Lower leg skin (tissue), 4 donors: ENCODE data around the gene KIAA0825. TPM values are rescaled to one million over a fixed set of nuclear protein-coding genes. Genes with fewer than 3 reads are reported as not detected.

Experiments
- DNase-seq, 2 donors: peaks; one replicate each; pipeline ENCODE4 v3.0.0-alpha.2; 2019; ENCODE audit warnings: low spot score in 2 of 2
- H3K4me3 ChIP-seq: fragments of 200-600 bp; sonication (generic); 2 replicates; pipeline ENCODE4 v1.5.1; 2017; ENCODE audit warnings: mild to moderate bottlenecking, low read depth; ENCODE audit not compliant: poor library complexity, severe bottlenecking
- POLR2A ChIP-seq, 2 donors: fragments of 450-650 bp; IDR thresholded peaks; one replicate each; pipeline ENCODE4 v1.6.1; 2016 to 2017; ENCODE audit warnings: antibody characterized with exemption in 2 of 2, mild to moderate bottlenecking in 1 of 2, moderate library complexity in 1 of 2
- WGBS, 2 donors: methylation state at CpG; one replicate each; pipeline ENCODE4 v1.1.5; 2018; 5-methylcytosine and 5-hydroxymethylcytosine counted together
- intact Hi-C: fragments of 100-400 bp; cut with DNase I; formaldehyde crosslinking; loops from one replicate; pipeline ENCODE4 v1.15.0; 2023; ENCODE audit warnings: low total_unique reads
- total RNA-seq, 4 donors: library from RNA; depleted of rRNA; stranded (reverse); fragments of >200 nt; gene quantifications; one replicate each; pipeline ENCODE4 v1.1.0, GENCODE V29; 2016
- TF ChIP-seq, protein P1 (sequence below), 3 donors: fragments of 450-650 bp; IDR thresholded peaks; one replicate each; pipeline ENCODE4 v1.5.1; 2016; ENCODE audit warnings: antibody characterized with exemption in 3 of 3, mild to moderate bottlenecking in 3 of 3, moderate library complexity in 2 of 3

Gene KIAA0825
- total RNA-seq, 4 donors from 2014 or later: 1.6 to 3.4 (median 2.5) TPM

DNA sequence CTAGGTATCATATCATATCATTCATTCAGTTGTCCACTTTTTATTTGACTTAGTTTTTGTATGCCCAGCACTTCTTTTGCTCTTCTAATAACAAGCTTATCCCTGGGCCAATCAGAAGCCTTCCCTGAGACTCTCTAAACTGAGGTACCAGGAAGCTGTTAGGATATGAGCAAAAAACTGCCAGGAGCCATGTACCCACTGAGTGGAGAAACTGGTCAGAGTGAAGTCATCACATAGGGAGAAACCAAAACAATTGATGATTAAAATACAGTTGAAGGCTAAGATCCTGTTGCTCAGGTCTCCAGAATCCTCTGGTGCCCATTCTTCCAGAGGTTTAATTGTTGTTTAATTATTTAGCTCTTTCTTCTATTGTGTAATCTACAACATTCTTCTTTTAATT is 120.2 kb downstream of the KIAA0825 start:
- no peak for DNase-seq
- intact Hi-C loops: no loop called here
- TF ChIP-seq, protein P1, sequence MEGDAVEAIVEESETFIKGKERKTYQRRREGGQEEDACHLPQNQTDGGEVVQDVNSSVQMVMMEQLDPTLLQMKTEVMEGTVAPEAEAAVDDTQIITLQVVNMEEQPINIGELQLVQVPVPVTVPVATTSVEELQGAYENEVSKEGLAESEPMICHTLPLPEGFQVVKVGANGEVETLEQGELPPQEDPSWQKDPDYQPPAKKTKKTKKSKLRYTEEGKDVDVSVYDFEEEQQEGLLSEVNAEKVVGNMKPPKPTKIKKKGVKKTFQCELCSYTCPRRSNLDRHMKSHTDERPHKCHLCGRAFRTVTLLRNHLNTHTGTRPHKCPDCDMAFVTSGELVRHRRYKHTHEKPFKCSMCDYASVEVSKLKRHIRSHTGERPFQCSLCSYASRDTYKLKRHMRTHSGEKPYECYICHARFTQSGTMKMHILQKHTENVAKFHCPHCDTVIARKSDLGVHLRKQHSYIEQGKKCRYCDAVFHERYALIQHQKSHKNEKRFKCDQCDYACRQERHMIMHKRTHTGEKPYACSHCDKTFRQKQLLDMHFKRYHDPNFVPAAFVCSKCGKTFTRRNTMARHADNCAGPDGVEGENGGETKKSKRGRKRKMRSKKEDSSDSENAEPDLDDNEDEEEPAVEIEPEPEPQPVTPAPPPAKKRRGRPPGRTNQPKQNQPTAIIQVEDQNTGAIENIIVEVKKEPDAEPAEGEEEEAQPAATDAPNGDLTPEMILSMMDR (IDR thresholded peaks at IDR 0.05): no peak
- TF ChIP-seq POLR2A (IDR thresholded peaks at IDR 0.05): no peak
- no peak overlapping the region for H3K4me3 ChIP-seq

DNA sequence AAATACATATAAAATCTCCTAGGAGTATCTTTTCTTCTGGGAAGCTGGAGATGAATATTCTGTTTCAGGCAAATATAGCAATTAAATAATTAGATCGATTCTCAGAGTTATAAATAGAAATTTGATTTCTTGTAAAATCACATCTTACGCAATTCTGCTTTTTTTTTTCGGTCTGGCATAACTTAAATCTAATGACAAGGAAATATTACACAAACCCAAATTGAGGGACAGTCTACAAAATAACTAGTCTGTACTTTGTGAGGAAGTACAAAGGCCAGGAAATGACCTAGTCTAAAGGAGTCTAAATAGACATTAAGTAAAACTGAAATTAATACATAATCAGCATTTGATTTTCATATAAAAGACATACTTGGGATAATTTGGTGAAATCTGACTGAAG is 133.3 kb downstream of the KIAA0825 start:
- no peak overlapping the region for H3K4me3 ChIP-seq
- TF ChIP-seq POLR2A (IDR thresholded peaks at IDR 0.05): no peak
- TF ChIP-seq, protein P1 (IDR thresholded peaks at IDR 0.05): no peak
- 72 to 87% methylated on average over 3 of the region's 3 CpGs for WGBS, 2 donors
- intact Hi-C loops: no loop called here
- no peak for DNase-seq

DNA sequence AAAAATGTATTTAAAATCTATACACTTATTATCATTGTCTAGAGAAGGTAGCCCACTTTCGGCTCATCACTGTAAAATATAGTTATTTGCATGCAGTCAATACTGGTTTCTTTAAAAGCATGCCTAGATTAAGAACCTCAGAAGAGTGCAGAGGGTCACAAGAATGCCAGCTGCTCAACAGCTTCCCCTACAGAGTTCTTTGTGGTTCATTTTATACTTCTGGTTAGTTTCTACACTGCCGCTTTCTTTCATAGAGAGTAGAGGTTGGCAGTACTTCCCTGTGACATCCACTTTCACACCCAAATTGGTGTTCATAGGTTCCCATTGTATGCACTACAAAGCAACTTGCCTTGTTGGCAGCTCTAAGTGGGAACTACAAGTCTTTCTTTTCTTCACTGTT is 137.3 kb downstream of the KIAA0825 start:
- WGBS, 2 donors: 92 to 95% methylated on average over 2 of the region's 2 CpGs
- intact Hi-C loops: no loop called here
- no peak for DNase-seq
- no peak for TF ChIP-seq POLR2A (IDR thresholded peaks at IDR 0.05)
- TF ChIP-seq, protein P1 (IDR thresholded peaks at IDR 0.05): no peak
- H3K4me3 ChIP-seq: no peak overlapping the region

DNA sequence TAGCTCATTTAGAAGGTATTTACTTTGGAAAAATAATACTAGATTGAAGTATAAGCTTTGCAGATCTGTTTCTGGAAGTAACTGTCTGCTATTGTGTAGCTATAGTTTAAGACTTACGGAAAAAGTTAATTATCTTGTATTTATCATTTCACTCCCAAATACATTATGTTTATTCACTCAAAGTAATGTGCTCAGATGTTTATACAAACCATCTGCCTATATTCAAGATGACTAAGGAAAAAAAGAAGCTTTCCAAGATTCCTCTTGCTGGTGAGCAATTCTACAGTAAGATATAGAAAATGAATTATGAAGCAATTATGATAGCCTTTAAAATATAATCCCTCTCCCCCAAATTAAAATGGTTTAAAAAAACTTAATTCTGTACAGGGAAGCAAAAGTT is 137.9 kb downstream of the KIAA0825 start:
- intact Hi-C loops: no loop called here
- H3K4me3 ChIP-seq: no peak overlapping the region
- WGBS, 2 donors: 97 to 100% methylated on average over 1 of the region's 1 CpG
- DNase-seq: no peak
- TF ChIP-seq, protein P1 (IDR thresholded peaks at IDR 0.05): no peak
- TF ChIP-seq POLR2A (IDR thresholded peaks at IDR 0.05): no peak

DNA sequence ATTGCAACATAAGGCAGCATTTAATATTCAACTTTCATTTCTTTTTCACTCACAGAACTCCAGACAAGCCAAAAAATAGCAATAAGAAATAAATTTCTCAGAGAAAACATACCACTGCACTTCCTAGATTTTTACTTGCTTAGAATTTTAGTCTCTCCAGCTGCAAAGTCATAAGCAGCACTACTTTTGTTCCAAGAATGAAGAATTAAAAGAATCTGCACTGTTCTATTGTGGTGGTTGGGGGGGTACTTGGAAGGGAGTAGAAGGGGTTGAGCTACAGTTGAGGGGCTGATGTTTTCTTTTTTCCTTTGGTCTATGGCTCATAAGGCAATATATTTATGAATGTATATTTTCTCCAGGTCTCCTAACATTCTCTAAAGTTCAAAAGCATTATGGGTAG is 144.5 kb downstream of the KIAA0825 start:
- no peak for TF ChIP-seq POLR2A (IDR thresholded peaks at IDR 0.05)
- TF ChIP-seq, protein P1 (IDR thresholded peaks at IDR 0.05): no peak
- no peak for DNase-seq
- no peak overlapping the region for H3K4me3 ChIP-seq
- intact Hi-C loops: no loop called here

DNA sequence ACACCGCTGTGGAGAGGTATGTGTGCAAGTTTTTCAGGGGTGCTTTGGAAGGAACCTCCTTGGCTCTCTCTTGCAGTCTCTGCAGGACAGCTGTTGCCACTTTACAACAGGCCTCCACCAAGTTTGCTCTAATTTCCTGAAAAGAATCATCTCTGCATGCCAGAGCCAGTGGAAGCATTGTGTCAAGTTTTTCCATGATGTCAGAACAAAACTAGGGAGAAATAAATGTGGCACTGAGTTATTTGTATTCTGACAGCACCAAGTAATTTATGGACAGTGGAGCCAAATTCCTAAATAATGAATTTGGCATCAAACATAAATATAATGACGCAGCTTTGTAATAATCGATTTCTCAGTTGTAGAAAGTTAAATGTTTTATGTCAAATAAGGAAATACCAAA is 146.9 kb downstream of the KIAA0825 start:
- no peak for TF ChIP-seq POLR2A (IDR thresholded peaks at IDR 0.05)
- TF ChIP-seq, protein P1 (IDR thresholded peaks at IDR 0.05): no peak
- WGBS, 2 donors: 59 to 60% methylated on average over 3 of the region's 3 CpGs
- no peak for DNase-seq
- H3K4me3 ChIP-seq: no peak overlapping the region
- intact Hi-C loops: no loop called here
